Subcutaneous adipose tissue (tissue), 4 donors: ENCODE data around the gene HAGH. TPM values are rescaled to one million over a fixed set of nuclear protein-coding genes. Genes with fewer than 3 reads are reported as not detected.

ENCODE experiments used
- CTCF ChIP-seq: fragments of 450-650 bp; IDR thresholded peaks from one replicate; pipeline ENCODE4 v1.5.1; 2016; ENCODE audit warnings: low read depth, mild to moderate bottlenecking, control low read depth, antibody characterized with exemption, moderate library complexity
- total RNA-seq, 4 donors: library from RNA; depleted of rRNA; stranded (reverse); fragments of >200 nt; gene quantifications; one replicate each; pipeline ENCODE4 v1.1.0, GENCODE V29; 2016

HAGH gene
- total RNA-seq, 4 donors from 2014 or later: 50.4 to 121 (median 108) TPM

DNA sequence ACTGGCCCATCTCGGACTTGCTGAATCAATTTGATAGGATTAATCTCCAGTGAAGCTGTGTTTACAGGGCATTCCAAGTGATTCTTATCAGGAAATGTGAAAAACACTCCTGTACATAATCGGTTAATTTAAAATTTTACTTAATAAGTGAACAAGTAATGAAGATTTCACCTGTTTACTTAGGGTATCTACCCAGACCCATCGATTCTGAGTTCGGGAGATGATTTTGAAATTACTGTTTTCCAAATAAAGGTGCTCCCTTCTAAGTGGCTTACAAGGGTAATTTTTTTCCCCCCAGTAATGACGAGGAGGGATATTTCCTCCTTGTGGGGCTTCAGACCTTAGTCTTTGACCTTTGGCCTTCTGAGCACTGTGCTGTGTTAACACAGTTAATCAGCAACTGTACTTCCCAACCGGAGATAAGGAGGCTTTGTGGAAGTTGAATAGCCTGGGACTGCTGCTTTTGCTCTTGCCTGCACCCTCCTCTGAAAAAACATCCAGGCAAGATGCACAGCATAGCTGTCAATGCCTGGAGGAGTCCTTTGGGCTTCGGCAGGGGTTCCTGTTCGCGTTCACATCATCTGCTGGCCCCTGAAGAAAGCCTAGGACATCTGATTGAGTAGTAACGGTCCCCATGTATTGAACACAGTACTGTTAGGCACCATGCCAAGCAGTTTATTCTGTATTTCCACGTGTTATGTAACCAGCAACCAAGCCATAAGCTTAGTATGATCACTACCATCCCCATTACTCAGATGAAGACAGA, 2.2 kb upstream of the HAGH start:
- no peak for TF ChIP-seq CTCF

GRCh38 chr16:1825864-1826690, 548 bp downstream of the HAGH start:
- no peak for TF ChIP-seq CTCF

GRCh38 chr16:1825381-1825863, 1.2 kb downstream of the HAGH start:
- no peak for TF ChIP-seq CTCF

DNA sequence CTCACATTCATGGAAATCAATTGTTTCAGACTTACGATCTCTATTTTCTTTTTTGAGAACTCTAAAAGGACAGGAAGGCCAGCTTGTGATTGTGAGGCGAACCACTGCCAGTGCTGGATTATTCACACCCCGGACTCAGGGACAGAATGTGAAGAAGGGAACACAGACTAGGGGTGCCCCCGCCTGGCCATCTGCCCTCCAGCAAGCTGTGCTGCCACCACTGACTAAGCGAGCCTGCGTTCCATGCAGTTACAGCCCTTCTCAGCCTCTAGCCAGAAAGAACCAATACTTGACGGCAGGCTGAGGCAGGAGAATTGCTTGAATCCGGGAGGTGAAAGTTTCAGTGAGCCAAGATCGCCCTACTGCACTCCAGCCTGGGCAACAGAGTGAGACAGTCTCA, 2.8 kb downstream of the HAGH start:
- TF ChIP-seq CTCF: no peak

DNA sequence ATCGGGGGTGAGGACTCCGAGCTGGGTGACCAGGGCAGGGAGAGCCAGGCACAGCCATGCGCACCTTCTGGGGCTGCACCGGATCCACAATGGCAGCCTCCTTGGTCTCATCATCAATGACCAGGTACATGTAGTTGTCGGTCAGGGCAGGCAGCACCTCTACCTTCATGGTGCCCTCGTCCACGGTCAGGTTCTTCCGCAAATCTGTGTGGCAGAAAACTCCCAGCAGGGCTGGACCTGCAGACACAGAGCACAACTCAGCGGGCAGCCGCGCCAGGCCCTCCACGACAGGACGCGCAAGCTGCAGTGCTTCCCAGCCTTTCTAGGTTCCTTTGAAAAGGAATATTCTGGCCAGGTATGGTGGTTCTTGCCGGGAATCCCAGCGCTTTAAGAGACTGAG, 3.8 kb downstream of the HAGH start:
- TF ChIP-seq CTCF: no peak

DNA sequence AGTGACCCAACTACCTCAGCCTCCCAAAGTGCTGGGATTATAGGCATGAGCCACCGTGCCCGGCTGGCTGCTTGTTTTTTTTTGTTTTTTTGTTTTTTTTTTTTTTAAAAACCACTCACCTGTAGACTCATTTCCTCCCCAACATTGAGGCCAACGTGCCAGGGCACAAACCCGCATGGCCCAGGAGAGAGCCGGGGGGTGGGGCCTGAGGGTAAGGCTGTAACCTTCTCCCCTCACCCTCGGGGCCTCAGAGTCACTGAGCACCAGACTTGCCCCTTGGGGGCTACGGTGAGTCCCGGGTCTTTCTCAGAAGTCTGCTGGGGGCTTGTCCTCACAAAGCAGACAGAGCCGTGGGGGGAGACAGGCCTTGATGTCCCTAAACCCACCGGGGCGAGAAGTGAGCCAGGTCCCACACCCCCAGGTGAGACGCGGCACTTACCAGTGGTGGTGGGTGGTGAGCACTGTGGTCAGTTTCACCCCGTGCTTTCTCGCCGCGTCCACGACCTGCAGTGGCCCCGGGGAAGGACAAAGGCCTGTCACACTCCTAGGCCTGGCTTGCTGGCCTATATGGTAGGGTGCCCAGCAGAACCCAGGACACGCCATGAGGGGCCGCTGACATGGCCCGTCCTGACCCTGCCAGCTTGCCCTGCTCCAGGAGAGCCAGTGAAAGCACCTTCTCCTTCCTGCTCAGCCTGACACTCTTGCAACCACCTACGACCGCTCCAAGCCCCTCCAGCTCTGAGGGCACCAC, 4.6 kb downstream of the HAGH start:
- no peak for TF ChIP-seq CTCF

GRCh38 chr16:1820946-1821290, 5.7 kb downstream of the HAGH start:
- TF ChIP-seq CTCF: no peak
